ENCODE results near the gene MFSD1.

Gene MFSD1

GRCh38 chr3:158842976-158843375 is 41.1 kb downstream of the MFSD1 start:
- Histone ChIP-seq H3K27ac (ENCODE audit: low read length) (no peak overlapping the region), H3K4me1 (ENCODE audit: insufficient read depth, low read length) (peaks cover 8% of the 10 kb centered on the region), H4K20me1 (ENCODE audit: insufficient read depth, low read length) (no peaks in the 10 kb centered on the region; the same call in 1 of the 2 replicates), H3K36me3 (ENCODE audit: insufficient read depth, low read length) (no peaks in the 10 kb centered on the region), H3K9me3 (ENCODE audit: insufficient read depth, low read length, severe bottlenecking) (no peaks in the 10 kb centered on the region), H3K4me2 (ENCODE audit: insufficient read depth, low read length) (no peak overlapping the region), H3K79me2 (ENCODE audit: insufficient read depth, low read length) (no peaks in the 10 kb centered on the region), H3K27me3 (ENCODE audit: insufficient read depth, low read length, poor library complexity) (no peaks in the 10 kb centered on the region), H3K4me3 (ENCODE audit: low read depth in 1 of 2, low read length in 2 of 2) (no peak overlapping the region), H2AFZ (ENCODE audit: low read depth, low read length) (no peak overlapping the region), H3K9ac (ENCODE audit: low read depth, low read length) (no peak overlapping the region)
- ATAC-seq (ENCODE audit: insufficient read depth, low read depth) = no peak
- no peak for TF ChIP-seq EZH2 (IDR thresholded peaks at IDR 0.05; ENCODE audit: borderline replicate concordance, low read depth, low read length, severe bottlenecking)
- no peak for TF ChIP-seq CTCF (IDR thresholded peaks at IDR 0.05; ENCODE audit: borderline replicate concordance, extremely low read depth, low read length, poor library complexity, severe bottlenecking)
- no peak for DNase-seq

- no peaks in the 10 kb centered on the region for H3K79me2 ChIP-seq (ENCODE audit: insufficient read depth, low read length)
- no peaks in the 10 kb centered on the region; the same call in 1 of the 2 replicates for H4K20me1 ChIP-seq (ENCODE audit: insufficient read depth, low read length)
- no peaks in the 10 kb centered on the region for H3K27me3 ChIP-seq (ENCODE audit: insufficient read depth, low read length, poor library complexity)
- no peak overlapping the region for H3K4me3 ChIP-seq (ENCODE audit: low read depth in 1 of 2, low read length in 2 of 2)
- no peak overlapping the region for H3K4me2 ChIP-seq (ENCODE audit: insufficient read depth, low read length)
- H3K9ac ChIP-seq (ENCODE audit: low read depth, low read length) = no peak overlapping the region
- no peaks in the 10 kb centered on the region for H3K36me3 ChIP-seq (ENCODE audit: insufficient read depth, low read length)
- TF ChIP-seq CTCF (IDR thresholded peaks at IDR 0.05; ENCODE audit: borderline replicate concordance, extremely low read depth, low read length, poor library complexity, severe bottlenecking) = peak; percentile 70
- TF ChIP-seq EZH2 (IDR thresholded peaks at IDR 0.05; ENCODE audit: borderline replicate concordance, low read depth, low read length, severe bottlenecking) = no peak
- DNase-seq (peak; percentile 27), ATAC-seq (ENCODE audit: insufficient read depth, low read depth) (peak; percentile 47; the same call in 2 of the 3 replicates)
- H3K4me1 ChIP-seq (ENCODE audit: insufficient read depth, low read length) = peaks cover 9% of the 10 kb centered on the region
- no peak overlapping the region for H3K27ac ChIP-seq (ENCODE audit: low read length)
- H2AFZ ChIP-seq (ENCODE audit: low read depth, low read length) = no peak overlapping the region; the same call in 1 of the 2 replicates
- no peaks in the 10 kb centered on the region for H3K9me3 ChIP-seq (ENCODE audit: insufficient read depth, low read length, severe bottlenecking)
These were observed 44.0 kb downstream of the MFSD1 start for GRCh38 chr3:158845765-158846350.

- H3K27me3 ChIP-seq (ENCODE audit: insufficient read depth, low read length, poor library complexity) = no peaks in the 10 kb centered on the region
- peaks cover 9% of the 10 kb centered on the region for H3K4me1 ChIP-seq (ENCODE audit: insufficient read depth, low read length)
- ATAC-seq (ENCODE audit: insufficient read depth, low read depth) (peak; percentile 50; the same call in 2 of the 3 replicates), DNase-seq (no peak)
- TF ChIP-seq CTCF (IDR thresholded peaks at IDR 0.05; ENCODE audit: borderline replicate concordance, extremely low read depth, low read length, poor library complexity, severe bottlenecking) (no peak), EZH2 (IDR thresholded peaks at IDR 0.05; ENCODE audit: borderline replicate concordance, low read depth, low read length, severe bottlenecking) (no peak)
- H3K27ac ChIP-seq (ENCODE audit: low read length) = no peak overlapping the region
- H3K9ac ChIP-seq (ENCODE audit: low read depth, low read length) = no peak overlapping the region
- H3K4me2 ChIP-seq (ENCODE audit: insufficient read depth, low read length) = no peak overlapping the region
- H3K4me3 ChIP-seq (ENCODE audit: low read depth in 1 of 2, low read length in 2 of 2) = no peak overlapping the region
- H3K79me2 ChIP-seq (ENCODE audit: insufficient read depth, low read length) = no peaks in the 10 kb centered on the region
- no peaks in the 10 kb centered on the region; the same call in 1 of the 2 replicates for H4K20me1 ChIP-seq (ENCODE audit: insufficient read depth, low read length)
- H3K9me3 ChIP-seq (ENCODE audit: insufficient read depth, low read length, severe bottlenecking) = no peaks in the 10 kb centered on the region
- no peaks in the 10 kb centered on the region for H3K36me3 ChIP-seq (ENCODE audit: insufficient read depth, low read length)
- no peak overlapping the region for H2AFZ ChIP-seq (ENCODE audit: low read depth, low read length)
These were observed 45.1 kb downstream of the MFSD1 start for GRCh38 chr3:158846803-158847451.
